Activated CD8-positive, alpha-beta T cell treated with anti-CD3 and anti-CD28 coated beads, Interleukin-2, amount 10 ng/mL, durations not matched to agents 7 days and 5 days (primary cell): ENCODE results near the gene GUCD1. TPM values are rescaled to one million over a fixed set of nuclear protein-coding genes. Genes with fewer than 3 reads are reported as not detected.
"Not testable (repeated sequence)": the region's sequence is repeated elsewhere in the genome, so short reads cannot be mapped to it uniquely, and the experiment has no call there.

ENCODE experiments used
- ATAC-seq: fragments of 150-1000 bp; cut with Tn5 transposase; one replicate; pipeline ENCODE4 v1.10.0; 2021; ENCODE audit warnings: moderate library complexity
- CTCF ChIA-PET: fragments of 350-600 bp; sonication (Branson Sonifier 250); formaldehyde crosslinking; loops from one replicate; lab custom pipeline; 2021; ENCODE audit warnings: antibody characterized with exemption; lab: Charles Lee
- POLR2A ChIA-PET: fragments of 350-600 bp; sonication (Branson Sonifier 250); formaldehyde crosslinking; loops from one replicate; lab custom pipeline; 2021; ENCODE audit warnings: antibody characterized with exemption; lab: Charles Lee
- DNase-seq: peaks from one replicate; pipeline ENCODE4 v3.0.0-alpha.2; 2020
- H3K27ac Mint-ChIP-seq: one replicate; pipeline ENCODE4 v1.8.0; 2021; ENCODE audit warnings: mild to moderate bottlenecking, mixed read lengths
- H3K27me3 Mint-ChIP-seq: one replicate; pipeline ENCODE4 v1.8.0; 2021; ENCODE audit warnings: low read depth, mixed read lengths
- H3K36me3 Mint-ChIP-seq: one replicate; pipeline ENCODE4 v1.8.0; 2021; ENCODE audit warnings: low read depth, mixed read lengths
- H3K4me1 Mint-ChIP-seq: one replicate; pipeline ENCODE4 v1.8.0; 2021; ENCODE audit warnings: low read depth, mixed read lengths
- H3K4me3 Mint-ChIP-seq: one replicate; pipeline ENCODE4 v1.8.0; 2021; ENCODE audit warnings: mild to moderate bottlenecking, mixed read lengths
- H3K9me3 Mint-ChIP-seq: one replicate; pipeline ENCODE4 v1.8.0; 2022; ENCODE audit warnings: mixed read lengths; ENCODE audit not compliant: insufficient read depth
- total RNA-seq, 2 experiments: library from RNA; stranded (reverse); gene quantifications; one replicate each; pipeline ENCODE4 v1.2.3, GENCODE V29; 2021

GUCD1 gene
- 100 to 1,000 TPM; 129 to 133 TPM for total RNA-seq

GRCh38 chr22:24554313-24555164 lies at the start of gene GUCD1:
Gene GUCD1 (minus strand): TSS chr22:24555138. CDS start chr22:24554991, 147 bp downstream.
- POLR2A ChIA-PET, result interaction anchor here (0.5 to 1.2 kb wide), 5 partner anchors 10 to 40 kb away, joined by 3 to 10 read pairs (median 3); no protein-coding TSS in a partner anchor
- ATAC-seq (no peak), DNase-seq (peak; percentile 49)
- Mint-ChIP-seq H3K4me1 (peaks cover 52% of the 10 kb centered on the region), H3K27me3 (no peaks in the 10 kb centered on the region), H3K36me3 (peaks cover 40% of the 10 kb centered on the region), H3K4me3 (peak within 1 kb of the TSS; percentile 99), H3K9me3 (no peaks in the 10 kb centered on the region), H3K27ac (peak within 1 kb of the TSS; percentile 97)
- CTCF ChIA-PET, result interaction anchor here (1.0 kb wide), 1 partner anchor 27 kb away, joined by 4 read pairs; no protein-coding TSS in a partner anchor

GRCh38 chr22:24603770-24604629 lies 49.1 kb upstream of the GUCD1 start:
- H3K36me3 Mint-ChIP-seq, CTCF ChIA-PET, H3K9me3 Mint-ChIP-seq, POLR2A ChIA-PET, H3K27me3 Mint-ChIP-seq: not testable (repeated sequence)
- DNase-seq (peak; percentile 54), ATAC-seq (peak; percentile 65)
- peak overlapping the region; percentile 67 for H3K4me3 Mint-ChIP-seq
- peaks cover 61% of the 10 kb centered on the region for H3K4me1 Mint-ChIP-seq
- peak overlapping the region; percentile 82 for H3K27ac Mint-ChIP-seq

DNA sequence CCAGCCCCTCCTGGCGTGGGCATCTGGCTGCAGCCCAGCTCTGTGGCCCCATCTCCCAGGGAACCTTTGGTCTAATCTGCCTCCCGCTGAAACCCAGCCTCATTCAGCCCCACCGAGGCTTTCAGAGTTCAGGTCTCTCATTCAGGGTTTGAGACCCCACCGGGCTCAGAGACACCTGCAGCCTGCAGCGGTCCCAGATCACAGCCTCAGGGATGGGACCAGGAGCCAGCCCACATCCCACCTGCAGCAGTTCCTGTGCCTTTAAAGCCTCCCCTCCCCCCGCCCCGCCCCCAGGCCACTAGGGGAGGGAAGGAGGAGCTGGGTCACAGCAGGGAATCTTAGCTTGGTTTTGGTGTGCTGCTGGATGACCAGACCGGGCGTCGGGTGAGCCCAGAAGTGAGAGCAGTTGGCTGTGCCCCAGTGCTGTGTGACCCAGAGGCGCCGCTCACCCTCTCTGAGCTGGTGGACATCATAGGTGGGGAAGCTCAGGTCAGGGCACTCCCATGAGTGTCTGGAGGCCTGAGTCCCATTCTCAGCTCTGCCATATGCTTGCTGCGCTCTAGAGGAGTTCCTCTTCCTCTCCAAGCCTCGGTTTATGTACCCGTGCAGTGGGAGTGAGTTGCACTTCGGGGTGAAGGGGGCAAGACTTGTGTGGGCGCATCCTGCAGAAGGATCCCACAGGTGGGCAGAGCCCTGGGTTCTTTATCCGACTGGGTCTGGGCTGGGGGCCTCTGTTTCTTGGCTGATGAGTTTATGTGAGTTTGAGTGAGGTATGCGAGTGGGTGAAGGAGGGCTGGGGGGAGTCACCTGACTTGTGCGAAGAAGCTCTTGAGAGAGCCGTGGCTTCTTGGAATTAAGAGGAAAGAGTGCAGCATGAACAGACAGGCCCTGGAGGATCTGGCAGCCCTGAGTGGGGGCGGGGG lies 48.2 kb upstream of the GUCD1 start, which contains the start of gene GGT1:
GGT1 (plus strand) TSS at position 347 of the 923 bp plus-strand sequence. CDS start 7,889 bp downstream, outside the sequence.
- ATAC-seq, result peak; percentile 8
- CTCF ChIA-PET, H3K36me3 Mint-ChIP-seq, DNase-seq, H3K27me3 Mint-ChIP-seq, POLR2A ChIA-PET, H3K9me3 Mint-ChIP-seq: not testable (repeated sequence)
- Mint-ChIP-seq H3K27ac (peak within 1 kb of the TSS; percentile 82), H3K4me3 (peak within 1 kb of the TSS; percentile 67), H3K4me1 (peaks cover 57% of the 10 kb centered on the region)

DNA sequence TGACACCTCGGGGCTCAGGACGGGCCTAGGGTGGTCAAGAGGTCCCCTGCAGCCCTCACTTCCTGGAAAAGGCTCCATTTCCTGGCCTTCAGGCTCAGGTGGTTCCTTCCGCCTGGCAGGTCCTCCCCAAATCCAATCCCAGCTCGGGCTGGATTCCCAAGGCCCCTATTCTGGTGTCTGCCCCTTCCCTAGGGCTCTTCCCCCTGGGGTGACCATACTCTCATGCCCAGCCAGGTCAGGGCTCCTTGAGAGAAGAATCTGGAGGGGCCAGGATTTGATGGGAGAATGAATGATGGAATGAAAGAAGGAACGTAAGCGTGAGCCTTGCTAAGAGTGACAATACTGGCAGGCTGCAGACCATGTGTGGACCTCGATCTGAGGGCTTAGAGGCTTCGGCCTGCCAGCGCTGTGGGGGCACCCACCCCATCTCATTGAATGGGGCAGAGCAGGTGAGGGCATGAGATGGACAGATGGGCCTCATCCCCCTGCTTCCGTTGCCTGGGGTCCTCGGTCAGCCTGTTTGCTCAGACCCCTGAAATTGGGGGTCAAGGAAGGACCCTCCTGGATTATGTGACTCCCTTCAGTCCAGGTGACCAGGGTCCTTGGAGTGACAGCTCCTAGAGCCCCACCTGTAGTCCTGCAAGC lies 47.3 kb upstream of the GUCD1 start:
- peaks cover 52% of the 10 kb centered on the region for H3K4me1 Mint-ChIP-seq
- POLR2A ChIA-PET, H3K27me3 Mint-ChIP-seq, H3K4me3 Mint-ChIP-seq, H3K9me3 Mint-ChIP-seq, DNase-seq, H3K27ac Mint-ChIP-seq, H3K36me3 Mint-ChIP-seq, ATAC-seq, CTCF ChIA-PET: not testable (repeated sequence)

DNA sequence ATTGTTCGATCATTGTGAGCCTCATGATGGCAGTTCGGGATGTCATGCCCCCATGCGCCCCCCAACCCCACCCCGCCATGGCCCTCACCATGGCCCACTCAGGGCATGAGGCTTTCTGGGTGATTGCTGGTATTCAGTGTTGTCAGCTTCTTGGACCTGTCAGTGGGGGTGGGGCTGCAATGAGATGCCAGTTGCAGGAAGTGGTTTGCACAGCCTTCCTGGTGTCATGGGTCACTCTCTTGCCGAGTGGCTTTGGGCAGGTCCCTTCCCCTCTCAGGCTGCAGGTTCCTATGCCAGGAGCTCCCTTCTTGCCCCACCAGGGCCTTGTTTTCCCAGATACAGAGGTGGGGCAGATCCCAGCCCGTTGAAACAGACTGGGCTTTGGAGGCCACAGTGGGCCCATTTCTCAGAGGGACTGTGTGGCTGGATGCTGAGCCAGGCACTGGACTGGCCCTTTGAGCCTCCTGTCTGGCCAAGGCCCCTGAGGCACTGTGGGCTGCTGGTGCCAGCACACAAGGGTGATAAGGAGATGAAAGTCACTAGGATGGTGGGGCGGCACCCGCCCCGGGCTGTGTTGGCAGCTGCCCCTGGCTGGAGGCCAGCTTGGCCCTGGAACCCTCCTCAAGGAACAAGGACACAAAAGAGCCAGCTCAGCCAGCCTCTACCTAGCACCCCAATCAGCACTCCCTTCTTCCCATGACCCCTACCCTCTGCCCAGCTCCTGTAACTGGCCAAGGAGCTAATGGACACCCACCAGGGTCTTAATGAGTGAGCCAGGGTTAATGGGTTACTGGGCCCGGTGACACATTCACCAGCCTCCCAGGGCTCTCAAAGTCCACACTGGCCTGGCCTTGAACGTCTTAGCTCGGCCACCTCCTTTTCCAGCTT lies 46.5 kb upstream of the GUCD1 start:
- no peak for ATAC-seq
- Mint-ChIP-seq H3K27ac (peak overlapping the region; percentile 49), H3K36me3 (no peaks in the 10 kb centered on the region), H3K4me3 (no peak overlapping the region), H3K4me1 (peaks cover 51% of the 10 kb centered on the region), H3K9me3 (no peaks in the 10 kb centered on the region), H3K27me3 (no peaks in the 10 kb centered on the region)
- peak; percentile 59 for DNase-seq
- ChIA-PET CTCF (no interaction called here), POLR2A (interaction anchor here (0.6 kb wide), 1 partner anchor 13 kb away, joined by 3 read pairs; no protein-coding TSS in a partner anchor)

DNA sequence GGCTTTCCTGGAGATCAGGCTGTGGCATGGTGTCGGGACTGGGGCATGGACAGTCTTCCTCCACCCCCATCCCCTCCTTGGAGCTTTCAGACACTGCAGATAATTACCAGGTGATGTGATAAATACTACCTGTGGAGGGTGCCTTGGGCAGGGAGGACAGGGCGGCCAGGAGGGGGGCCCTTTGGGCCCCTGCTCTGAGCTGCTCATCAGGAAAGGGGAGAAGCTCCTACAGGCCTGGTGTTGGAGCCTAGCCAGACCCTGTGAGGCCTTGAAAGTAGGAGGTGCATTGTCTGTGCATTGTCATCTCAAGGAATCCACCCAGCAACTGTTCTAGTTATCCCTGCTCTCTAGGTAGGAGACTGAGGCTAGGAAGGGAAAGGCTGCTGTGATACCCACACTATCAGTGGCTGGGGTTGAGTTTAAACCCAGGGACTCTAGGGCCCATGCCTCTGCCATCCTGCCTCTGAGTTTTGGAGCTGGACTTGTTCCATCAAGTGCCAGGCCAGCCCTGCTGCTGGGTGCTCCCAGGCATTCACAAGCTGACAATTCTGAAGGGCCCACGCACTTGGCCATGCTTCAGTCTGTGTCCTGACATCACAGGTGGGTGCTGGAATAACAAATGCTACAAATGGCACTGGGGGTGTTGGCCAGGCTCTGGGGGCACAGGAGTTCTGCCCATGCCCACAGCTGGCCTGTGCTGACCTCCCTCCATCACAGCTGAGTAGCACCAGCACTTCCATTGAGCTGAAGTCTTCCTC lies 45.2 kb upstream of the GUCD1 start:
- CTCF ChIA-PET, ATAC-seq: not testable (repeated sequence)

DNA sequence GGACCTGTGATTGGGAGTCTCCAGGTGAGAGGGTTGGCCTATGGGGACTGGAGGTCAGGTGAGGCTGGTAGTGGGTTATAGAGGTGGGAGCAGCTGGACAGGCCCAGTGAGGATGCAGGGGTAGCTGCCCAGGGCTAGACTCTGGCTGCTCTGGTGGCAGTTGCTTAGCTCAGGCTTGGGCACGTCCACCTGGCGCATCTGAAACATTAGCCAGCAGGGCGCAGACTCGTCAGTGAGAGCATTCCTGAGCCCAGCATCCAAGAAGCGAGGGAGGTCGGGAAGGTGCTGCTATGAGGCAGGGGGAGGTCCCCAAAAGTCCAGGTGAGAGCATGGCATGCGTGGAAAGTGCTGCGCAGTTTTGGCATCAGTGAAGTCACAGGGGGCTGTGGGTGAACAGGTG lies 44.6 kb upstream of the GUCD1 start:
- H3K36me3 Mint-ChIP-seq, result no peaks in the 10 kb centered on the region
- peaks cover 44% of the 10 kb centered on the region for H3K4me1 Mint-ChIP-seq
- CTCF ChIA-PET, result no interaction called here
- peak overlapping the region; percentile 51 for H3K27ac Mint-ChIP-seq
- no peak overlapping the region for H3K4me3 Mint-ChIP-seq
- no peaks in the 10 kb centered on the region for H3K27me3 Mint-ChIP-seq
- DNase-seq, result no peak
- POLR2A ChIA-PET, result no interaction called here
- no peak for ATAC-seq
- H3K9me3 Mint-ChIP-seq, result no peaks in the 10 kb centered on the region

More for the DNA sequence above, 45.2 kb upstream of the GUCD1 start:
- H3K4me3 Mint-ChIP-seq, H3K36me3 Mint-ChIP-seq, POLR2A ChIA-PET, DNase-seq, H3K9me3 Mint-ChIP-seq, H3K27me3 Mint-ChIP-seq: not testable (repeated sequence)
- Mint-ChIP-seq H3K27ac (peak overlapping the region; percentile 51), H3K4me1 (peaks cover 47% of the 10 kb centered on the region)

GRCh38 chr22:24597076-24597475 lies 42.1 kb upstream of the GUCD1 start:
- H3K9me3 Mint-ChIP-seq, H3K27ac Mint-ChIP-seq, POLR2A ChIA-PET, H3K36me3 Mint-ChIP-seq, H3K27me3 Mint-ChIP-seq, CTCF ChIA-PET, H3K4me3 Mint-ChIP-seq, DNase-seq, ATAC-seq: not testable (repeated sequence)
- H3K4me1 Mint-ChIP-seq, result peaks cover 29% of the 10 kb centered on the region

- DNase-seq, result no peak
Observed at GRCh38 chr22:24595863-24596262, 40.9 kb upstream of the GUCD1 start.

More at GRCh38 chr22:24595863-24596262, 40.9 kb upstream of the GUCD1 start:
- ChIA-PET CTCF (no interaction called here), POLR2A (no interaction called here)
- ATAC-seq, result no peak
- H3K36me3 Mint-ChIP-seq, result no peaks in the 10 kb centered on the region
- no peaks in the 10 kb centered on the region for H3K9me3 Mint-ChIP-seq
- no peak overlapping the region for H3K27ac Mint-ChIP-seq
- H3K4me1 Mint-ChIP-seq, result peaks cover 19% of the 10 kb centered on the region
- peaks cover 3% of the 10 kb centered on the region for H3K27me3 Mint-ChIP-seq
- no peak overlapping the region for H3K4me3 Mint-ChIP-seq
